Osteocyte (in vitro differentiated cells): ENCODE measurements around the gene CDKN3. TPM values are rescaled to one million over a fixed set of nuclear protein-coding genes. Genes with fewer than 3 reads are reported as not detected.

Experiments
- total RNA-seq: library from RNA; stranded (reverse); gene quantifications from 2 replicates; pipeline ENCODE4 v1.2.1, GENCODE V29; 2021

Gene CDKN3
- total RNA-seq, 1 donor from 2014 or later, result 8.5 TPM

Other genes with a start within 250 kb of the CDKN3 start
- 127 and 130 TPM in 2 replicates for gene CNIH1, start 44.4 kb downstream of the CDKN3 start, total RNA-seq
- 49.8 and 54.4 TPM in 2 replicates for gene GMFB, start 92.0 kb downstream of the CDKN3 start, total RNA-seq
- gene CGRRF1, start 112.9 kb downstream of the CDKN3 start, total RNA-seq, result 18.3 and 19.8 TPM in 2 replicates
- 36.5 and 39.1 TPM in 2 replicates for gene SAMD4A, start 170.1 kb downstream of the CDKN3 start, total RNA-seq